ENCODE results near the gene TMCC2. TPM values are rescaled to one million over a fixed set of nuclear protein-coding genes. Genes with fewer than 3 reads are reported as not detected.

Gene TMCC2
- total RNA-seq, 4 donors from 2014 or later, result 3.1 to 8.9 (median 5.5) TPM

DNA sequence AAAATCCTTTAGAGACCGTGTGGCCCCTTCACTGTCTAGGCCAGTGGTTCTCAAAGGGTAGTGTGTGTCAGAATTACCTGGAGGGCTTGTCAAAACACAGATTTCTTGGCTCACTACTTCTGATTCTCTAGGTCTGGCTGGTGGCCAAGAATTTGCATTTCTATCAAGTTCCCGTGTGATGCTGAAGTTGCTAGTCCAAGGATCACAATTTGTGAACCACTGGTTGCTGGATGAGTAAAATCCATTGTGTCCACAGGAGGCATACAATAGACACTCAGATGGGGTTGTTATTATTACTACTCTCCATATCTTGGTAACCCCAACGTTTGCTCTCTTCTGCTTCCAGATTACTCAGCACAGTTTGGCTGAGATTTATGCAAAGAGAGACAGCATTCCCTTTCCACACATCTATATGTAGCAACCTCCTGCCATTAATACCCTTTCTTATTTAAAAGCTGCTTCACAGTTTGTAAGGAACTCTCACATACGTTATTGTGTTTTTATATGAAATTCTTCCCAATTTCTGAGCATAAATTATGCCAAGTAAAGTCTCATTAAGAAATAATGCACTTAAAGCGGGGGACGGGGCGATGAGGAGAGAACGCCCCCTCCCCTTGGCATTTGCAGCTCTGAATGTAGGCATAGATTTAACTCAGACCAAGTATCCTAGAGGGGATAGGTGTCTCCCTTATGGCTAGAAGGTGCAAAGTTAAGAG lies 720 bp upstream of the TMCC2 start:
- Histone ChIP-seq H3K4me1 (peaks cover 0 to 37% (median 5%) of the 10 kb centered on the region in 3 donors), H3K9me3 (no peaks in the 10 kb centered on the region), H3K27ac (peak overlapping the region in 3 of 4 donors; percentile 54 to 63 (median 62)), H3K27me3 (no peaks in the 10 kb centered on the region), H3K36me3 (no peaks in the 10 kb centered on the region), H3K4me3 (peak overlapping the region; percentile 70 to 86)
- WGBS, 2 donors (ENCODE audit: low coverage in 1 of 2), result 8 to 11% methylated on average over 6 to 8 of the region's 8 CpGs
- no peak for ATAC-seq
- TF ChIP-seq POLR2AphosphoS5 (IDR thresholded peaks at IDR 0.05), result no peak
- TF ChIP-seq, protein P1, sequence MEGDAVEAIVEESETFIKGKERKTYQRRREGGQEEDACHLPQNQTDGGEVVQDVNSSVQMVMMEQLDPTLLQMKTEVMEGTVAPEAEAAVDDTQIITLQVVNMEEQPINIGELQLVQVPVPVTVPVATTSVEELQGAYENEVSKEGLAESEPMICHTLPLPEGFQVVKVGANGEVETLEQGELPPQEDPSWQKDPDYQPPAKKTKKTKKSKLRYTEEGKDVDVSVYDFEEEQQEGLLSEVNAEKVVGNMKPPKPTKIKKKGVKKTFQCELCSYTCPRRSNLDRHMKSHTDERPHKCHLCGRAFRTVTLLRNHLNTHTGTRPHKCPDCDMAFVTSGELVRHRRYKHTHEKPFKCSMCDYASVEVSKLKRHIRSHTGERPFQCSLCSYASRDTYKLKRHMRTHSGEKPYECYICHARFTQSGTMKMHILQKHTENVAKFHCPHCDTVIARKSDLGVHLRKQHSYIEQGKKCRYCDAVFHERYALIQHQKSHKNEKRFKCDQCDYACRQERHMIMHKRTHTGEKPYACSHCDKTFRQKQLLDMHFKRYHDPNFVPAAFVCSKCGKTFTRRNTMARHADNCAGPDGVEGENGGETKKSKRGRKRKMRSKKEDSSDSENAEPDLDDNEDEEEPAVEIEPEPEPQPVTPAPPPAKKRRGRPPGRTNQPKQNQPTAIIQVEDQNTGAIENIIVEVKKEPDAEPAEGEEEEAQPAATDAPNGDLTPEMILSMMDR (IDR thresholded peaks at IDR 0.05), result peak in 2 of 4 experiments; percentile 5 to 10

DNA sequence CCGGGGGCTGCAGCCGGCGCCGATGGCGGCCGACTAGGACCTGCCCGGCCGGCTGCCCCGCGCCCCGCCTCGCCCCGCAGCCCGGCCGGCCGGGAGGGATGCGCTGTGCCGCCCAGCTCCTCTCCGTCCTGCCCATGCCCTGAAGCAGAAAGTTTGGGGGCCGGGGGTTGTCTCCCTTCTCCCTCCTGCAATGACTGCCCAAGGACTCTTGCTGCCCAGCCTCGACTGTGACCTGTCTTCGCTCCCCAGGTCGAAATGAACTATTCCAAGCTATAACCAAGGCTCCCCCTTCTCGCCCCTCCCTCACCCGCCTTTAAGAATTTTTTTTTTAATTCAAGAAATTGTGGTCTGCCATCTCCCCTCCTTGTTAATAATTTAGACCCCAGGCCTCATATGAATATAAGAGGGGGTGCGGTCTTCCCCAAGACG lies 361 bp downstream of the TMCC2 start:
- ATAC-seq, result peak; percentile 40
- 0 to 4% methylated on average over 1 to 7 of the region's 27 CpGs for WGBS, 2 donors (ENCODE audit: low coverage in 1 of 2)
- no peaks in the 10 kb centered on the region for H3K27me3 ChIP-seq
- H3K27ac ChIP-seq, result peak overlapping the region in 3 of 4 donors; percentile 62 to 68 (median 63)
- H3K36me3 ChIP-seq, result no peaks in the 10 kb centered on the region
- peaks cover 0 to 37% (median 5%) of the 10 kb centered on the region in 3 donors for H3K4me1 ChIP-seq
- H3K4me3 ChIP-seq, result peak overlapping the region; percentile 53 to 70
- no peaks in the 10 kb centered on the region for H3K9me3 ChIP-seq
- no peak for TF ChIP-seq EP300 (IDR thresholded peaks at IDR 0.05)
- no peak for TF ChIP-seq POLR2A (IDR thresholded peaks at IDR 0.05)
- no peak for TF ChIP-seq POLR2AphosphoS5 (IDR thresholded peaks at IDR 0.05)
- TF ChIP-seq, protein P1 (IDR thresholded peaks at IDR 0.05), result no peak

DNA sequence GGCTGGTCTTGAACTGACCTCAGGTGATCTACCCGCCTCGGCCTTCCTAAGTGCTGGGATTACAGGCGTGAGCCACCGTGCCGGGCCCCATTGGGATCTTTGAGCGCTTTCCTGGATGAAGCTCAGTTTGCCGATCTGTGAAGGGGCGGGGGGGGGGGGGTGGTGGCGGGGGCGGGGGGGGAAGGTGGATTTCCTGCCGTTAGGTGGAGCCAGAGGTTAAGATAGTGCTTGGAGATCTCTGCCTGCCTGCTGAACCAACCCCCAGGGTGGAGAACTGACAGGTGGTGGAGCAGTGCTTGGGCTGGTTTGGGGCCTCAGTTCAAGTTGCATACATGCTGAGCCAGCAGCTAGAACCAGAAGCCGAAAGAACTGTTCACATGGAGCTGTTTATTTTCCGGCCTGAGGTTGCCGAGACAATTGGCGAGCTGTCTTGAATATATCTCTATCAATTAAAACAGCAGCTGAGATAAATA lies 1.7 kb downstream of the TMCC2 start:
- ATAC-seq, result peak; percentile 67
- Histone ChIP-seq H3K27me3 (no peaks in the 10 kb centered on the region), H3K27ac (peak overlapping the region in 3 of 4 donors; percentile 56 to 68 (median 63)), H3K4me3 (peak overlapping the region; percentile 53 to 70), H3K9me3 (no peaks in the 10 kb centered on the region), H3K36me3 (no peaks in the 10 kb centered on the region), H3K4me1 (peaks cover 0 to 37% (median 5%) of the 10 kb centered on the region in 3 donors)
- TF ChIP-seq, protein P1 (IDR thresholded peaks at IDR 0.05), result peak in 1 of 4 experiments; percentile 67
- no peak for TF ChIP-seq POLR2A (IDR thresholded peaks at IDR 0.05)
- WGBS, 2 donors (ENCODE audit: low coverage in 1 of 2), result 0% methylated on average over 2 to 3 of the region's 15 CpGs

DNA sequence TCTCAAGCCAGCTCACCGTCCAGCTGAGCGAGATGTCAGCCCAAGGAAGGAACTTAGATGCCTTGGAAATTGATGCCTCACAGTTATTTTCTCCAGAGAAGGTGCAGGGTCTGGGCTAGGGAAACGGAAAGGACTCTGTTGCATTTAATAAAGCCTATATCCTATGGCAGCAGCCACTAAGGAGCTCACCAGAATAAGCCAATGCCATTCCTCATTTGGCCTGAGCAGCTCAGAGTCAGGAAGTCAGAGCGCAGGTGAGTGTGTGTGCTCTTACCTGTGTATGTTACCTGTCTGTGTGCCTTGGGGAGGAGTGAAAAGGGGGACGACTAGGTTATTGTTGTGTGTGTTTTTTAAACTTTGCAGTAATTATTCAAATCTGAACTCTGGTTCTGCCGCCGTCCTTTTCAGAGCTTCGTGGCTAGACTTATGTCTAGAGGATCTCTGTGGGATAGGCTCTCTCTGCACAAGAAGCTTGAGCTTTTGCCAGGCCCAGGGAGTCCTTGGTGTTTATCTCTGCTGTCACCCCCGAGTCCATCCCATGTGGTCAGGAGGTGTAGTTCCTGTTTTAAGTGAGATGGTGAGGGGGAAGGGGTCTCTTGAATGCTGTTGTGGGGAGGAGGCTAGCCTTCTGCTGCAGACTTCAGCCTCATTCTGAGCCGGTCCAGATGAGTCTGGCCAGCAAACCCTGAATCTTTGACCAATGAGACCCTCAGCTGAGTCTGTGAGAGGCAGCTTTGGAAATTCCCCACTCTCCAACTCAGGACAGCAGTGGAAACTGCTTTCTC lies 2.4 kb downstream of the TMCC2 start:
- TF ChIP-seq POLR2AphosphoS5 (IDR thresholded peaks at IDR 0.05), result no peak
- TF ChIP-seq, protein P1 (IDR thresholded peaks at IDR 0.05), result no peak
- no peak for TF ChIP-seq POLR2A (IDR thresholded peaks at IDR 0.05)
- no peak for TF ChIP-seq EP300 (IDR thresholded peaks at IDR 0.05)
- H3K4me3 ChIP-seq, result peak overlapping the region in 1 of 2 donors; percentile 70
- ATAC-seq, result no peak
- WGBS, 2 donors (ENCODE audit: low coverage in 1 of 2), result 35 to 53% methylated on average over 5 to 6 of the region's 10 CpGs
- H3K9me3 ChIP-seq, result no peaks in the 10 kb centered on the region
- H3K27ac ChIP-seq, result peak overlapping the region in 3 of 4 donors; percentile 35 to 68 (median 56)
- H3K4me1 ChIP-seq, result peaks cover 2 to 43% (median 8%) of the 10 kb centered on the region in 3 donors
- H3K27me3 ChIP-seq, result no peaks in the 10 kb centered on the region
- H3K36me3 ChIP-seq, result no peaks in the 10 kb centered on the region
